Neuronal stem cell (in vitro differentiated cells): Measurements from ENCODE around the gene KRABD2.

Experiments used
- DNase-seq: peaks from one replicate; pipeline ENCODE4 v3.0.0-alpha.2; 2013; ENCODE audit warnings: low spot score
- H2AFZ ChIP-seq: one replicate; pipeline ENCODE4 v1.6.1; 2013; ENCODE audit warnings: mild to moderate bottlenecking, low read length, inconsistent platforms
- H2AK5ac ChIP-seq: 2 replicates; pipeline ENCODE4 v1.6.1; 2013; ENCODE audit warnings: low read depth, mild to moderate bottlenecking, inconsistent platforms, low read length, moderate library complexity, mixed read lengths
- H2BK120ac ChIP-seq: 2 replicates; pipeline ENCODE4 v1.6.1; 2013; ENCODE audit warnings: low read depth, mild to moderate bottlenecking, inconsistent platforms, low read length, moderate library complexity, mixed read lengths
- H2BK12ac ChIP-seq: one replicate; pipeline ENCODE4 v1.6.1; 2013; ENCODE audit warnings: low read length, inconsistent platforms
- H2BK15ac ChIP-seq: 2 replicates; pipeline ENCODE4 v1.6.1; 2013; ENCODE audit warnings: mild to moderate bottlenecking, low read length, inconsistent platforms, mixed read lengths
- H2BK5ac ChIP-seq: one replicate; pipeline ENCODE4 v1.6.1; 2013; ENCODE audit warnings: inconsistent platforms, mild to moderate bottlenecking, low read length, moderate library complexity
- H3K14ac ChIP-seq: one replicate; pipeline ENCODE4 v1.6.1; 2013; ENCODE audit warnings: low read length, inconsistent platforms
- H3K18ac ChIP-seq: 2 replicates; pipeline ENCODE4 v1.6.1; 2013; ENCODE audit warnings: low read length, inconsistent platforms
- H3K23ac ChIP-seq: 2 replicates; pipeline ENCODE4 v1.6.1; 2013; ENCODE audit warnings: low read depth, mild to moderate bottlenecking, mixed read lengths, low read length, inconsistent platforms; ENCODE audit not compliant: poor library complexity
- H3K27ac ChIP-seq: replicated peaks from 3 replicates; pipeline ENCODE4 v1.5.1; 2013; ENCODE audit warnings: low read length, inconsistent platforms
- H3K27me3 ChIP-seq, 3 experiments: 2 replicates each; pipeline ENCODE4 v1.6.1; 2013; ENCODE audit warnings: low read length in 3 of 3, mild to moderate bottlenecking in 2 of 3, inconsistent platforms in 1 of 3, low read depth in 1 of 3, mixed read lengths in 1 of 3, moderate library complexity in 1 of 3; ENCODE audit not compliant: control insufficient read depth in 3 of 3, insufficient read depth in 3 of 3
- H3K36me3 ChIP-seq, 2 donors: replicated peaks in 1 of 2; 2 replicates each; pipeline ENCODE4 v1.6.1; 2013; ENCODE audit warnings: low read length in 2 of 2; ENCODE audit not compliant: control insufficient read depth in 2 of 2, insufficient read depth in 2 of 2
- H3K4ac ChIP-seq: 2 replicates; pipeline ENCODE4 v1.6.1; 2013; ENCODE audit warnings: inconsistent platforms, mild to moderate bottlenecking, low read length, moderate library complexity
- H3K4me1 ChIP-seq, 2 donors: 1 replicate in 1 of 2; 2 replicates in 1 of 2; pipeline ENCODE4 v1.6.1; 2013; ENCODE audit warnings: low read length in 2 of 2, low read depth in 1 of 2; ENCODE audit not compliant: control insufficient read depth in 2 of 2, insufficient read depth in 1 of 2
- H3K4me2 ChIP-seq: one replicate; pipeline ENCODE4 v1.6.1; 2013; ENCODE audit warnings: mild to moderate bottlenecking, low read length, inconsistent platforms; ENCODE audit not compliant: insufficient read depth, poor library complexity, severe bottlenecking
- H3K4me3 ChIP-seq, 2 donors: 2 replicates each; pipeline ENCODE4 v1.5.1; 2013; ENCODE audit warnings: low read length in 2 of 2, mild to moderate bottlenecking in 2 of 2, inconsistent platforms in 1 of 2, moderate library complexity in 1 of 2
- H3K79me1 ChIP-seq: one replicate; pipeline ENCODE4 v1.6.1; 2013; ENCODE audit warnings: low read depth, mild to moderate bottlenecking, inconsistent platforms, low read length, moderate library complexity
- H3K9ac ChIP-seq: one replicate; pipeline ENCODE4 v1.6.1; 2013; ENCODE audit warnings: mild to moderate bottlenecking, low read depth, low read length, inconsistent platforms; ENCODE audit not compliant: poor library complexity
- H3K9me3 ChIP-seq, 2 donors: replicated peaks in 1 of 2; 2 replicates each; pipeline versions ENCODE3 to v1.6.1; 2013; ENCODE audit warnings: low read length in 2 of 2, mild to moderate bottlenecking in 2 of 2, inconsistent platforms in 1 of 2, low read depth in 1 of 2, mixed read lengths in 1 of 2, moderate library complexity in 1 of 2; ENCODE audit not compliant: control insufficient read depth in 2 of 2, insufficient read depth in 1 of 2
- H4K8ac ChIP-seq: one replicate; pipeline ENCODE4 v1.6.1; 2013; ENCODE audit warnings: low read depth, mild to moderate bottlenecking, inconsistent platforms, low read length, moderate library complexity
- H4K91ac ChIP-seq: one replicate; pipeline ENCODE4 v1.6.1; 2013; ENCODE audit warnings: low read length, low read depth, mild to moderate bottlenecking, inconsistent platforms; ENCODE audit not compliant: poor library complexity
- WGBS, 2 donors: extraction: QIAGEN DNeasy Blood & Tissue Kit; methylation state at CpG; one replicate each; pipeline ENCODE4 v1.1.7; 2013; ENCODE audit warnings: missing lambda C conversion rate in 2 of 2, mixed read lengths in 1 of 2; ENCODE audit not compliant: insufficient read length in 2 of 2, insufficient replicate concordance in 1 of 2; ENCODE audit errors: extremely low coverage in 2 of 2; 5-methylcytosine and 5-hydroxymethylcytosine counted together

KRABD2 gene

DNA sequence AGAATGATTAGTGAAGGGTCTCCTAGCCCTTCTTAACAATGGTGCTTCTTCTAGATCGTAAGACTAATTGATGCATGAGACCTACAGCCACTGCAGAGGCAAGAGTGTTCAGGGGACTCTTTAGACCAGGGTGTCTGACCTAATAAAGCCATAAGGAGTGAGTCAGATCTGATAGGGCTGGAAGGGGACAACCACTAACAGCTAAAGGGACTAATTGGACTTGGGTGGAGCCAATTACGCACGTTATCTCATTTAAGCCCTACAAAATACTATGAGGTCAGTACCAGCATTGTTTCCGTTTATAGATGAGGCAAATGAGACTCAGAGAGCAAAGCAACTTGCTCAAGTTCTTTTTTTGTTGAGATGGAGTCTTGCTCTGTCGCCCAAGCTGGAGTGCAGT lies 35.6 kb upstream of the KRABD2 start:
- no peaks in the 10 kb centered on the region for H3K79me1 ChIP-seq
- H2AFZ ChIP-seq, result no peak overlapping the region
- no peak overlapping the region for H3K4me3 ChIP-seq
- H3K14ac ChIP-seq, result no peak overlapping the region
- H2BK120ac ChIP-seq, result no peak overlapping the region
- H3K9me3 ChIP-seq, result no peaks in the 10 kb centered on the region
- H3K27me3 ChIP-seq, result peaks cover 0 to 26% (median 2%) of the 10 kb centered on the region in 3 experiments
- no peak overlapping the region for H2AK5ac ChIP-seq
- no peak overlapping the region for H3K4ac ChIP-seq
- H3K4me2 ChIP-seq, result no peak overlapping the region
- peaks cover 0 to 3% of the 10 kb centered on the region in 2 donors for H3K4me1 ChIP-seq
- no CpG with 5 or more reads among the region's 5 CpGs for WGBS, 2 donors
- H4K8ac ChIP-seq, result no peak overlapping the region
- H3K27ac ChIP-seq, result no peak overlapping the region
- H2BK5ac ChIP-seq, result no peak overlapping the region
- H2BK15ac ChIP-seq, result no peak overlapping the region
- no peak for DNase-seq
- H3K18ac ChIP-seq, result no peak overlapping the region
- H3K36me3 ChIP-seq, result no peaks in the 10 kb centered on the region
- H2BK12ac ChIP-seq, result no peak overlapping the region
- no peak overlapping the region for H3K23ac ChIP-seq
- no peak overlapping the region for H3K9ac ChIP-seq
- H4K91ac ChIP-seq, result no peak overlapping the region

DNA sequence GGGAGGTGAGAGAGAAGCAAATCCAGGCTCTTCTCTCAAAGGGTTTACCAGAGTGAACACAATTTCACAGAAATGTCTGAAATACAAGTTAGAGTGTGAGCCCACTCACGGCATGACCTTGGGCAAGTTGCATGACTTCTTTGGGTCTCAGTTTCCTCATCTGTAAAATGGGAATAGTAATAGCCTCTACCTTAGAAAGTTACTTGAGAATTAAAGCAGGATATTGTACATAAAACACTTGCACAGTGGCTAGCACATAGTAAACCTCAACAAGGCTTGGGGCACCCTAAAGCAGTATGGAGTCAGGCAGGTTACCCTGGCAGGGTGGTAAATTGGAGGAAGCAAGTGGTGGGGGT lies 34.4 kb upstream of the KRABD2 start:
- Histone ChIP-seq H2BK12ac (no peak overlapping the region), H3K36me3 (no peaks in the 10 kb centered on the region), H4K8ac (no peak overlapping the region), H3K9me3 (no peaks in the 10 kb centered on the region), H3K14ac (no peak overlapping the region), H3K4me3 (no peak overlapping the region), H3K18ac (no peak overlapping the region), H2AFZ (no peak overlapping the region), H3K4ac (no peak overlapping the region), H3K4me1 (peaks cover 0 to 3% of the 10 kb centered on the region in 2 donors), H4K91ac (no peak overlapping the region), H3K23ac (no peak overlapping the region), H3K27ac (no peak overlapping the region), H2BK5ac (no peak overlapping the region), H2BK120ac (no peak overlapping the region), H3K9ac (no peak overlapping the region), H3K4me2 (no peak overlapping the region), H2AK5ac (no peak overlapping the region), H3K27me3 (peaks cover 0 to 20% (median 2%) of the 10 kb centered on the region in 3 experiments), H3K79me1 (no peaks in the 10 kb centered on the region), H2BK15ac (no peak overlapping the region)
- WGBS, 2 donors, result no CpG with 5 or more reads among the region's 1 CpG
- DNase-seq, result no peak

DNA sequence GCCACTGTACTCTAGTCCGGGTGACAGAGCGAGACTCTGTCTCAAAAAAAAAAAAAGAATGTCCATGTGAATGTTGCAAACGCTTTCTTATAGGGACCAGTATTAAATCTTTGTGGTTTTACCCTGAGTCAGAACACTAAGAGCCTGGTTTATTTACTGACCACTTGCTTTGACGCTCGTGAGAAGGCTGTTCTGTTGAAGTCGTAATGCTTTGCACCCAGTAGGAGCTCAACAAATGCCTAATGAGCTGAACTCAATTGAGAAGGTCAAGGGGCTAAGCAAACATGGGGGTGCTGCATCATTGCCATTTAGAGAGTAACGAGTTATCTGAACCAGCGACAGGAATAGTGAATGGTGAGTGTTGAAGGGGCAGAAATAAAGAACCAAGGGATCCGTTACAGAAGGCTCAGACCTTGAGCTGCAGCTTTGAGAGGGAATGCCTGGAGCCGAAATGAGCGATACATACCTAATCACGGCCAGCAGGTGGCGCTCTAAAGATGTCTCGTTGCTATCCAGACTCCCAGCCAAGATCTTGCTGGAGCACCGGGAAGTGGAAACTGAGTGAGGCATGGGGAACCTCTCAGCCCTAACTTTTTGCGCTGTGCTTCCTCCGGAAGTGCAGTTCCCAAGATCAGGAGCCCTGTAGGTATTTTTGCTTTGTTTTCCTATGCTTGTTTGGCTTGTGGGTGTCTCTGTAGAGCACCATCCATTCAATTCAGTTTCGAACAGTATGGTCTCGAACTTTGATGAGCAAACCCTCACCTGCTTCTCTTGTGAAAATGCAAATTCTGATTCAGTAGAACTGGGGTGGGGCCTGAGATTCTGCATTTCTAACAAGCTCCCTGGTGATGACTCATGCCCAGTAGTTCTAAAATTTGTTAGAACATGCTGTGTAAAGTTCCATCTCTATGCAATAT lies 33.7 kb upstream of the KRABD2 start:
- Histone ChIP-seq H3K4me1 (peaks cover 2 to 7% of the 10 kb centered on the region in 2 donors), H4K91ac (no peak overlapping the region), H3K14ac (no peak overlapping the region), H2AFZ (peak overlapping the region; percentile 54), H3K18ac (no peak overlapping the region), H3K79me1 (no peaks in the 10 kb centered on the region), H3K4me2 (no peak overlapping the region), H2AK5ac (no peak overlapping the region), H3K27ac (no peak overlapping the region), H3K36me3 (no peaks in the 10 kb centered on the region), H3K4ac (no peak overlapping the region), H4K8ac (no peak overlapping the region), H3K9me3 (no peaks in the 10 kb centered on the region), H2BK120ac (no peak overlapping the region), H2BK15ac (no peak overlapping the region), H3K27me3 (peaks cover 0 to 22% (median 2%) of the 10 kb centered on the region in 3 experiments), H3K23ac (no peak overlapping the region), H2BK12ac (no peak overlapping the region), H3K9ac (no peak overlapping the region), H2BK5ac (no peak overlapping the region), H3K4me3 (no peak overlapping the region)
- peak; percentile 86 for DNase-seq
- WGBS, 2 donors, result no CpG with 5 or more reads among the region's 19 CpGs

DNA sequence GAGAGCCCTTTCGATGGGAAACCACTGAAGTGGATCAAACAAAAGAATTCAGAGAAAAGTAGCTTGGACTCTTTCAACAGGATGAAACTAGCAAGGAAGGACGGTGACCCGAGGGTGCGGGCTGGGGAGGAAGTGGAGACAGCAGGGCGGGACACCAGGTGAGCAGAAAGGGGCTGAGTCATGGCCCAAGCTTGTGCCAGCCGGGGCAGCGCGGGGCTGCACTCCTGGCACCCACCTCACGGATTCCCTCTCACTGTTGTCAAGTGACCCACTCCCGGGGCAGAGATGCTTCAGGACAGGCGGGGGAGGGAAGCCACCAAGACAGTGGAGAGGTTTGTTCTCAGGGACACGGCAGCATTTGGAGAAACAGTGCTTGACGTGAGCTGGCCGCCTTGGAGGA lies 31.9 kb upstream of the KRABD2 start:
- Histone ChIP-seq H3K4me3 (no peak overlapping the region), H4K8ac (no peak overlapping the region), H3K4ac (no peak overlapping the region), H2BK12ac (no peak overlapping the region), H2AFZ (peak overlapping the region; percentile 62), H3K27ac (no peak overlapping the region), H3K9me3 (no peaks in the 10 kb centered on the region), H2BK120ac (peak overlapping the region; percentile 68), H3K14ac (no peak overlapping the region), H2BK5ac (no peak overlapping the region), H3K36me3 (no peaks in the 10 kb centered on the region), H3K9ac (no peak overlapping the region), H3K23ac (no peak overlapping the region), H3K4me1 (peaks cover 2 to 7% of the 10 kb centered on the region in 2 donors), H3K18ac (peak overlapping the region; percentile 39), H3K27me3 (peaks cover 0 to 21% (median 2%) of the 10 kb centered on the region in 3 experiments), H3K4me2 (no peak overlapping the region), H3K79me1 (no peaks in the 10 kb centered on the region), H4K91ac (no peak overlapping the region), H2AK5ac (no peak overlapping the region), H2BK15ac (no peak overlapping the region)
- no peak for DNase-seq
- no CpG with 5 or more reads among the region's 14 CpGs for WGBS, 2 donors
